ENCODE measurements around the gene GRIP1. TPM values are rescaled to one million over a fixed set of nuclear protein-coding genes. Genes with fewer than 3 reads are reported as not detected.

GRIP1 gene
- total and polyA plus RNA-seq, 2 of the 4 experiments (the other 2 are of a cell fraction): under 0.01 to 0.07 TPM

GRCh38 chr12:66598608-66599007, 80.3 kb downstream of the GRIP1 start:
- no peaks in the 10 kb centered on the region for H3K9me1 ChIP-seq (ENCODE audit: insufficient read depth, low read length)
- no peak overlapping the region for H3K14ac ChIP-seq (replicated peaks; ENCODE audit: low read depth, low read length)
- H3K18ac ChIP-seq (ENCODE audit: low read depth, low read length): no peak overlapping the region
- H2AK5ac ChIP-seq (ENCODE audit: low read depth, low read length): no peak overlapping the region
- no peak overlapping the region for H3K27ac ChIP-seq (ENCODE audit: insufficient read depth, low read length)
- dilution Hi-C loops (cut with HindIII; ENCODE audit: low sequenced_read_pairs, unreplicated experiment) (no loop called here), in situ Hi-C loops (cut with MboI; ENCODE audit: low sequenced_read_pairs) (no loop called here), intact Hi-C loops (cut with micrococcal nuclease) (no loop called here)
- H3K4ac ChIP-seq (ENCODE audit: low read depth, low read length): no peak overlapping the region
- no peak overlapping the region for H3K4me2 ChIP-seq (ENCODE audit: low read depth, low read length)
- no peak overlapping the region for H4K5ac ChIP-seq (ENCODE audit: low read depth, low read length)
- H2BK20ac ChIP-seq (ENCODE audit: low read depth, low read length): no peak overlapping the region
- H3K4me1 ChIP-seq (ENCODE audit: control insufficient read depth, insufficient read depth, low read length): no peaks in the 10 kb centered on the region
- no peak overlapping the region for H4K91ac ChIP-seq (ENCODE audit: insufficient read depth, low read depth, low read length)
- ATAC-seq (ENCODE audit: low read depth): no peak
- no peak overlapping the region for H2AFZ ChIP-seq (replicated peaks; ENCODE audit: low read length, poor library complexity)
- H4K20me1 ChIP-seq (ENCODE audit: insufficient read depth, low read length): no peaks in the 10 kb centered on the region
- BruUV-seq (replicated peaks): no TSS peak
- CTCF ChIA-PET: no interaction called here
- H2BK5ac ChIP-seq (ENCODE audit: low read depth, low read length, poor library complexity, severe bottlenecking): no peak overlapping the region
- H4K8ac ChIP-seq (ENCODE audit: low read depth in 2 of 2, low read length in 2 of 2): no peak overlapping the region
- no peak overlapping the region for H2AK9ac ChIP-seq (replicated peaks; ENCODE audit: low read depth, low read length, poor library complexity)
- no peak for DNase-seq
- no peaks in the 10 kb centered on the region for H3K27me3 ChIP-seq (ENCODE audit: control insufficient read depth, insufficient read depth, low read length)
- no peaks in the 10 kb centered on the region for H3K79me1 ChIP-seq (ENCODE audit: low read depth in 1 of 2, low read length in 2 of 2)
- H3K23ac ChIP-seq (ENCODE audit: low read depth, low read length): no peak overlapping the region
- no peak overlapping the region for H3K9ac ChIP-seq (ENCODE audit: low read depth, low read length)
- POLR2A ChIA-PET (ENCODE audit: unreplicated experiment): no interaction called here
- no peak overlapping the region for H2BK120ac ChIP-seq (ENCODE audit: low read depth, low read length)
- no peak overlapping the region for H2BK15ac ChIP-seq (ENCODE audit: low read depth, low read length)
- no peaks in the 10 kb centered on the region for H3K36me3 ChIP-seq (ENCODE audit: control insufficient read depth, insufficient read depth, low read length)
- H3K4me3 ChIP-seq (ENCODE audit: insufficient read depth, low read depth, low read length): no peak overlapping the region
- no peak overlapping the region for H3K56ac ChIP-seq (ENCODE audit: extremely low read depth, insufficient read depth, low read length)
- WGBS, 2 experiments (ENCODE audit: extremely low coverage in 2 of 2, insufficient read length in 1 of 2): no CpG with 5 or more reads among the region's 2 CpGs
- H3K9me3 ChIP-seq (ENCODE audit: control insufficient read depth, insufficient read depth, low read length): no peaks in the 10 kb centered on the region
- TF ChIP-seq RAD21 (IDR thresholded peaks at IDR 0.05; ENCODE audit: low read length) (no peak), CHD1 (IDR thresholded peaks at IDR 0.05; ENCODE audit: low read depth, low read length) (no peak), CEBPB (IDR thresholded peaks at IDR 0.05; ENCODE audit: low read depth, low read length) (no peak), POLR2A (IDR thresholded peaks at IDR 0.05; ENCODE audit: low read depth, low read length) (no peak), MAZ (IDR thresholded peaks at IDR 0.05; ENCODE audit: borderline replicate concordance, low read depth, low read length) (no peak), NFE2L2 (IDR thresholded peaks at IDR 0.05; ENCODE audit: low read depth, low read length) (no peak), USF2 (IDR thresholded peaks at IDR 0.05; ENCODE audit: low read depth, low read length) (no peak), SMC3 (IDR thresholded peaks at IDR 0.05; ENCODE audit: low read depth, low read length) (no peak), RCOR1 (IDR thresholded peaks at IDR 0.05; ENCODE audit: insufficient replicate concordance, low read length) (no peak), ELK1 (IDR thresholded peaks at IDR 0.05; ENCODE audit: borderline replicate concordance, low read depth, low read length) (no peak), MXI1 (IDR thresholded peaks at IDR 0.05; ENCODE audit: borderline replicate concordance, low read depth, low read length) (no peak), BHLHE40 (IDR thresholded peaks at IDR 0.05; ENCODE audit: low read depth, low read length) (no peak), RFX5 (IDR thresholded peaks at IDR 0.05; ENCODE audit: low read depth, low read length) (no peak)
